ENCODE data around the gene IFT22.
A peak's percentile ranks its signal among the peaks of the same experiment; 100 is the strongest.

The IFT22 gene

GRCh38 chr7:101321491-101322401 lies at the start of gene IFT22:
IFT22 (minus strand) TSS chr7:101321812; CDS start chr7:101321709, 103 bp downstream.
- Histone ChIP-seq H3K9ac (ENCODE audit: low read depth, low read length) (peak within 1 kb of the TSS; percentile 97), H3K27ac (ENCODE audit: low read length) (peak within 1 kb of the TSS; percentile 67), H3K27me3 (ENCODE audit: insufficient read depth, low read length) (no peaks in the 10 kb centered on the region), H3K4me1 (ENCODE audit: insufficient read depth, low read length) (peaks cover 4% of the 10 kb centered on the region; the same call in 1 of the 2 replicates), H3K4me3 (ENCODE audit: low read length) (peak within 1 kb of the TSS; percentile 92), H3K9me3 (ENCODE audit: insufficient read depth, low read depth, low read length) (no peaks in the 10 kb centered on the region), H3K36me3 (ENCODE audit: insufficient read depth, low read depth, low read length) (peaks cover 9% of the 10 kb centered on the region; the same call in 1 of the 2 replicates)

DNA sequence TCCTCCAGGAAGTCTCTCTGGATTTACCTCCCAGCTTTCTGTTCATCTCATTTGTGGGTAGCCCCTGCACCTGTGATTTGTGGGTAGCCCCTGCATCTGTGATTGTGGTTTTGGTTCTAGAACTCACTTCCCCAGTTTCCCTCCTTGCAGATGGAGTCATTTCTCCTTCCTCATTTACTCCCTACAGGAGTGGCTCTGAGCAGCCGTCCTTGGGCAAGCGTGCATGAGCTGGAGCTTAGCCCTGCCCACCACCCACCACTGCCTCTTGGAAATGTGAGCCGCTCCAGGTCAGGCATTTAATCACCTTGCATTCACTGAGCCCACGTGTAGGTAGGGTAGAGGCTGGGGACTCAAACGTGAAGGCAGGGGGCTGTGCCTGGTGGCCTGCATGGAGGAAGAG lies 49.2 kb upstream of the IFT22 start:
- no peak overlapping the region for H3K27ac ChIP-seq (ENCODE audit: low read length)
- no peak overlapping the region for H3K4me3 ChIP-seq (ENCODE audit: low read length)
- no peaks in the 10 kb centered on the region for H3K27me3 ChIP-seq (ENCODE audit: insufficient read depth, low read length)
- H3K36me3 ChIP-seq (ENCODE audit: insufficient read depth, low read depth, low read length): peaks cover 7% of the 10 kb centered on the region; the same call in 1 of the 2 replicates
- no peak overlapping the region for H3K9ac ChIP-seq (ENCODE audit: low read depth, low read length)
- no peaks in the 10 kb centered on the region for H3K4me1 ChIP-seq (ENCODE audit: insufficient read depth, low read length)
- no peaks in the 10 kb centered on the region for H3K9me3 ChIP-seq (ENCODE audit: insufficient read depth, low read depth, low read length)

DNA sequence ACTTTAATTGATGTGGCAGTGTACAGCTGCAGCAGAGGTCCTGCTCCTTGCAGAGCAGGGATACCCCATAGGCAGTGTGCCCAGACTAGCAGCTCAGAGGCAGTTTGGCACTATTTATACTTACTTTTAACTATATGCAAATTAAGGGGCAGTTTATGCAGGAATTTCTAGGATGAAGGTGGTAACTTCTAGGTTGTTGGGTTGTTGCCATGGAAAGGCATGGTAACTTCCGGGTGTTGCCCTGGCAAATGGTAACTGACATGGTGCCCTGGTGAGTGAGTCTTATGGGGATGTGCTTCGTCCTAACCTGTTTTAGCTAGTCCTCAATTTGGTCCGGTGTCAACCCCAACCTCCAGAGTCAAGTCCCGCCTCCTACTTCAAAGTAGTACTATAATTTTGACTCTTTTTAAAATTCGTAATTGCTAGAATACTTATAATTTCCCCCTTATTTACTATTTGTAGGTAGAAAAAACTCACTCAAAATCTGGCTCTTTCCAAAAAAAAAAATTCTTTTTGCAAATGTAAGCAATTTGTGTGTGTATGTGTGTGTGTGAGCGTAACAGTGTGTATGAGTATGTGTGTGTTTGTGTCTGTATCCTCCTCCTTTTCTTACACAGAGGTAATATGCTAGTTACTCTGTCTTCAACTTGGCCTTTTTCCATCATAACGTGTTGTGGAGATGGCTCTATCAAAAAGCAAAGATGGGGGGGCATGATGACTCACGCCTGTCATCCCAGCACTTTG lies 47.0 kb upstream of the IFT22 start:
- Histone ChIP-seq H3K9ac (ENCODE audit: low read depth, low read length) (no peak overlapping the region), H3K27ac (ENCODE audit: low read length) (no peak overlapping the region), H3K36me3 (ENCODE audit: insufficient read depth, low read depth, low read length) (no peaks in the 10 kb centered on the region; the same call in 1 of the 2 replicates), H3K9me3 (ENCODE audit: insufficient read depth, low read depth, low read length) (no peaks in the 10 kb centered on the region), H3K4me3 (ENCODE audit: low read length) (no peak overlapping the region), H3K27me3 (ENCODE audit: insufficient read depth, low read length) (no peaks in the 10 kb centered on the region), H3K4me1 (ENCODE audit: insufficient read depth, low read length) (no peaks in the 10 kb centered on the region; the same call in 1 of the 2 replicates)

DNA sequence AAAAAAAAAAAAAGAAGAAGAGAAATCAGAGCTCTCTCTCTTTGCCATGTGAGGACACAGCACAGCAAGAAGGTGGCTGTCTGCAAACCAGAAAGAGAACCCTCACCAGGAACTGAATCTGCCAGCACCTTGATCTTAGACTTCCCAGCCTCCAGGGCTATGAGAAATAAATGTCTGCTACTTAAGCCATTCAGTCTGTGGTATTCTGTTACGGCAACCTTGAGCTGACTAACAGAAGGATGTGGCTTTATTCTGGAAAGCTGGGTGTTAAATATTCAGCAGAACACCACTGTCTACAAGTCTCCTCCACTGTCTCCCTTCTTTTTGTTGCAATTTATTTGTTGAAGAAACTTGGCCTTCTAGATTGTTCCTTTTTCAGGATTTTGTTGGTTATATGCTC lies 46.1 kb upstream of the IFT22 start:
- Histone ChIP-seq H3K4me3 (ENCODE audit: low read length) (no peak overlapping the region), H3K9ac (ENCODE audit: low read depth, low read length) (no peak overlapping the region), H3K4me1 (ENCODE audit: insufficient read depth, low read length) (no peaks in the 10 kb centered on the region; the same call in 1 of the 2 replicates), H3K27ac (ENCODE audit: low read length) (no peak overlapping the region), H3K27me3 (ENCODE audit: insufficient read depth, low read length) (no peaks in the 10 kb centered on the region), H3K9me3 (ENCODE audit: insufficient read depth, low read depth, low read length) (no peaks in the 10 kb centered on the region), H3K36me3 (ENCODE audit: insufficient read depth, low read depth, low read length) (no peaks in the 10 kb centered on the region)

GRCh38 chr7:101365956-101366355 lies 44.3 kb upstream of the IFT22 start:
- H3K4me3 ChIP-seq (ENCODE audit: low read length): no peak overlapping the region
- no peaks in the 10 kb centered on the region for H3K36me3 ChIP-seq (ENCODE audit: insufficient read depth, low read depth, low read length)
- H3K9me3 ChIP-seq (ENCODE audit: insufficient read depth, low read depth, low read length): no peaks in the 10 kb centered on the region
- H3K27ac ChIP-seq (ENCODE audit: low read length): no peak overlapping the region
- no peaks in the 10 kb centered on the region; the same call in 1 of the 2 replicates for H3K4me1 ChIP-seq (ENCODE audit: insufficient read depth, low read length)
- no peak overlapping the region for H3K9ac ChIP-seq (ENCODE audit: low read depth, low read length)
- peaks cover 9% of the 10 kb centered on the region for H3K27me3 ChIP-seq (ENCODE audit: insufficient read depth, low read length)

- Histone ChIP-seq H3K4me3 (ENCODE audit: low read length) (peak overlapping the region; percentile 87), H3K36me3 (ENCODE audit: insufficient read depth, low read depth, low read length) (no peaks in the 10 kb centered on the region), H3K27ac (ENCODE audit: low read length) (no peak overlapping the region), H3K9me3 (ENCODE audit: insufficient read depth, low read depth, low read length) (no peaks in the 10 kb centered on the region), H3K27me3 (ENCODE audit: insufficient read depth, low read length) (peaks cover 9% of the 10 kb centered on the region), H3K4me1 (ENCODE audit: insufficient read depth, low read length) (no peaks in the 10 kb centered on the region; the same call in 1 of the 2 replicates), H3K9ac (ENCODE audit: low read depth, low read length) (peak overlapping the region; percentile 89)
Observed at GRCh38 chr7:101363734-101364374, 42.2 kb upstream of the IFT22 start.

DNA sequence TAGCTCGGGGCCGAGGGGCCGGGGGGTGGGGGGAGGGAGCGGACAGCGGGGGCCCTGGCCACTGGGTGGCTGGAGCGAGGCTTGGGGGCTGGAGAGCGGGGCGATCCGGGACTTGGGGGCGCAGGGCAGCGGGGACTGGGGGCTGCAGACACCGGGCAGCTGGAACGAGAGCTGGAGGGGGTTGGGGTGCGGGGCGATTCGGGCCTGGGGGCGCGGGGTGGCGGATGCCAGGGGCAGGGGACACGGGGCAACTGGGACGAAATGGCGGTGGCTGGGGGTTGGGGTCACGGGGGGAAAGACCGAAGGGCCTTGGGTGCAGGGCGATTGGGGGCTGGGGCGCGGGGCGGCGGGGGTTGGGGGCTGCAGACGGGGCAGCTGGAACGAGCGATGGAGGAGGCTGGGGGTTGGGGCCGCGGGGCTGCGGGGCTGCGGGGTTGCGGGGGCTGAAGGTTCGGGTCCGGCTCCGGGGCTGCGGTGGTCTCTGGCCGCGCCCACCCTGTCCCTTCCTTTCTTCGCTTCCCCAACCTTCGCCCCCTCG lies 41.7 kb upstream of the IFT22 start:
- Histone ChIP-seq H3K4me3 (ENCODE audit: low read length) (peak overlapping the region; percentile 87), H3K27ac (ENCODE audit: low read length) (no peak overlapping the region), H3K9ac (ENCODE audit: low read depth, low read length) (peak overlapping the region; percentile 89)

DNA sequence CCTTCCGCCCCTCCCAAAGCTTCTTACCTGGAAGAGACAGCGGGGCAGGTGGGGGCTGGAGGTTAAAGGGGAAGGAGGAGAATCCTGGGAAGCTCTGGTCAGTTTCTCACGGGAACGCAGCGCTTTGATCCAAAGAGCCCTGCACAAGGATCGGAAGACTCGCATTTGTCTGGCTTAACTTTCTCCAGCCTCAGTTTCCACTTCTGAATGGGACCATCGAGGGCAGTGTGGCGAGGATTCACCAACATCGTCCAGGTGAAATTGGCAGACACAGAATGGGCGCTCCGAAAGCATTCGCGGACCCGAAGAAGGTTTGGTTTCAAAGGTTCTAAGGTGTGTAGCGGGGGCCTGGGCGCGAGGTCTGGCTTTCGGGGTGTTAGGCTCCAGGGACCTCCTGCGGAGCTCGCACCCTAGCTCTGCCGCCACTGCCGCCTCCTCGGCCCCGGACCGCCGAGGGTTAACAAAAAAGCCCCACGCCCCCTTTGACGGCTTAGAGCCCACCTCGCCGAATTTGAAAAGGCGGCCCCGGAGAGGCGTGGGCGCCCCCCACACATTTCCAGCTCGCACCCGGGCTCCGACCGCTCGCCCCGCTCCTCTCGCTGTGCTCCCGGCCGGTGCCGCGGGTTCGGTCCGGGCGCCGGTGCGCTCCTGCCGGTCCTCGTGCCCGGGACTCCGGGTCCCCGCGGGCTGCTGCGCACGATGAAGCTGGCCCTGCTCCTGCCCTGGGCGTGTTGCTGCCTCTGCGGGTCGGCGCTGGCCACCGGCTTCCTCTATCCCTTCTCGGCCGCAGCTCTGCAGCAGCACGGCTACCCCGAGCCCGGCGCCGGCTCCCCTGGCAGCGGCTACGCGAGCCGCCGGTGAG lies 41.0 kb upstream of the IFT22 start, which contains the start of gene COL26A1:
COL26A1 (plus strand) TSS at position 542 of the 862 bp plus-strand sequence; CDS start at position 700, 158 bp downstream.
- no peaks in the 10 kb centered on the region for H3K36me3 ChIP-seq (ENCODE audit: insufficient read depth, low read depth, low read length)
- peaks cover 9% of the 10 kb centered on the region for H3K27me3 ChIP-seq (ENCODE audit: insufficient read depth, low read length)
- H3K27ac ChIP-seq (ENCODE audit: low read length): no peak within 1 kb of the TSS
- no peaks in the 10 kb centered on the region; the same call in 1 of the 2 replicates for H3K4me1 ChIP-seq (ENCODE audit: insufficient read depth, low read length)
- peak within 1 kb of the TSS; percentile 87 for H3K4me3 ChIP-seq (ENCODE audit: low read length)
- H3K9me3 ChIP-seq (ENCODE audit: insufficient read depth, low read depth, low read length): no peaks in the 10 kb centered on the region
- peak within 1 kb of the TSS; percentile 89 for H3K9ac ChIP-seq (ENCODE audit: low read depth, low read length)

More for the DNA sequence above, 41.7 kb upstream of the IFT22 start:
- Histone ChIP-seq H3K36me3 (ENCODE audit: insufficient read depth, low read depth, low read length) (no peaks in the 10 kb centered on the region), H3K27me3 (ENCODE audit: insufficient read depth, low read length) (peaks cover 9% of the 10 kb centered on the region), H3K4me1 (ENCODE audit: insufficient read depth, low read length) (no peaks in the 10 kb centered on the region; the same call in 1 of the 2 replicates), H3K9me3 (ENCODE audit: insufficient read depth, low read depth, low read length) (no peaks in the 10 kb centered on the region)

- no peaks in the 10 kb centered on the region for H3K4me1 ChIP-seq (ENCODE audit: insufficient read depth, low read length)
- H3K27me3 ChIP-seq (ENCODE audit: insufficient read depth, low read length): peaks cover 8% of the 10 kb centered on the region
- no peak overlapping the region for H3K9ac ChIP-seq (ENCODE audit: low read depth, low read length)
- no peak overlapping the region for H3K4me3 ChIP-seq (ENCODE audit: low read length)
- H3K9me3 ChIP-seq (ENCODE audit: insufficient read depth, low read depth, low read length): no peaks in the 10 kb centered on the region
- H3K27ac ChIP-seq (ENCODE audit: low read length): no peak overlapping the region
- H3K36me3 ChIP-seq (ENCODE audit: insufficient read depth, low read depth, low read length): no peaks in the 10 kb centered on the region
Observed at GRCh38 chr7:101357433-101357832, 35.8 kb upstream of the IFT22 start.

- no peaks in the 10 kb centered on the region for H3K27me3 ChIP-seq (ENCODE audit: insufficient read depth, low read length)
- no peak overlapping the region for H3K27ac ChIP-seq (ENCODE audit: low read length)
- no peaks in the 10 kb centered on the region for H3K36me3 ChIP-seq (ENCODE audit: insufficient read depth, low read depth, low read length)
- no peaks in the 10 kb centered on the region for H3K9me3 ChIP-seq (ENCODE audit: insufficient read depth, low read depth, low read length)
- no peak overlapping the region for H3K4me3 ChIP-seq (ENCODE audit: low read length)
- no peaks in the 10 kb centered on the region for H3K4me1 ChIP-seq (ENCODE audit: insufficient read depth, low read length)
- no peak overlapping the region for H3K9ac ChIP-seq (ENCODE audit: low read depth, low read length)
Observed at GRCh38 chr7:101352920-101353308, 31.3 kb upstream of the IFT22 start.
